Prostate gland (tissue), 2 donors: Measurements from ENCODE around the gene MPHOSPH6.

Experiments
- CTCF ChIP-seq, 4 experiments: fragments of 200-600 bp in 2 of 4; fragments of 450-650 bp in 2 of 4; sonication (generic) in 2 of 4; IDR thresholded peaks; 1 replicate in 3 of 4; 2 replicates in 1 of 4; pipeline ENCODE4 v1.5.1; 2016 to 2019; ENCODE audit warnings: antibody characterized with exemption in 4 of 4, mild to moderate bottlenecking in 2 of 4, moderate library complexity in 2 of 4
- POLR2AphosphoS5 ChIP-seq: sonication (generic); formaldehyde crosslinking; IDR thresholded peaks from one replicate; pipeline ENCODE4 v1.6.1; 2017; ENCODE audit warnings: antibody characterized with exemption

- TF ChIP-seq CTCF (IDR thresholded peaks at IDR 0.05) (no peak), POLR2AphosphoS5 (no peak)
Observed at GRCh38 chr16:82108100-82108499, 61.9 kb downstream of the MPHOSPH6 start.
